ENCODE results near the gene PCSK7. TPM values are rescaled to one million over a fixed set of nuclear protein-coding genes. Genes with fewer than 3 reads are reported as not detected.
A peak's percentile ranks its signal among the peaks of the same experiment; 100 is the strongest.

The PCSK7 gene
- total RNA-seq, 1 experiment from 2014 or later: 132 TPM

GRCh38 chr11:117223741-117224689 lies 7.9 kb downstream of the PCSK7 start:
- TF ChIP-seq, protein P1, sequence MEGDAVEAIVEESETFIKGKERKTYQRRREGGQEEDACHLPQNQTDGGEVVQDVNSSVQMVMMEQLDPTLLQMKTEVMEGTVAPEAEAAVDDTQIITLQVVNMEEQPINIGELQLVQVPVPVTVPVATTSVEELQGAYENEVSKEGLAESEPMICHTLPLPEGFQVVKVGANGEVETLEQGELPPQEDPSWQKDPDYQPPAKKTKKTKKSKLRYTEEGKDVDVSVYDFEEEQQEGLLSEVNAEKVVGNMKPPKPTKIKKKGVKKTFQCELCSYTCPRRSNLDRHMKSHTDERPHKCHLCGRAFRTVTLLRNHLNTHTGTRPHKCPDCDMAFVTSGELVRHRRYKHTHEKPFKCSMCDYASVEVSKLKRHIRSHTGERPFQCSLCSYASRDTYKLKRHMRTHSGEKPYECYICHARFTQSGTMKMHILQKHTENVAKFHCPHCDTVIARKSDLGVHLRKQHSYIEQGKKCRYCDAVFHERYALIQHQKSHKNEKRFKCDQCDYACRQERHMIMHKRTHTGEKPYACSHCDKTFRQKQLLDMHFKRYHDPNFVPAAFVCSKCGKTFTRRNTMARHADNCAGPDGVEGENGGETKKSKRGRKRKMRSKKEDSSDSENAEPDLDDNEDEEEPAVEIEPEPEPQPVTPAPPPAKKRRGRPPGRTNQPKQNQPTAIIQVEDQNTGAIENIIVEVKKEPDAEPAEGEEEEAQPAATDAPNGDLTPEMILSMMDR (IDR thresholded peaks at IDR 0.05; ENCODE audit: insufficient read depth in 1 of 2, low read depth in 1 of 2, low read length in 1 of 2, severe bottlenecking in 1 of 2, unreplicated experiment in 1 of 2): no peak
- Mint-ChIP-seq H3K4me3 (ENCODE audit: unreplicated experiment) (peak overlapping the region; percentile 34), H3K4me1 (ENCODE audit: low read depth, unreplicated experiment) (peaks cover 43% of the 10 kb centered on the region), H3K27ac (ENCODE audit: unreplicated experiment) (peak overlapping the region; percentile 79), H3K36me3 (ENCODE audit: insufficient read depth, unreplicated experiment) (peaks cover 75% of the 10 kb centered on the region), H3K27me3 (ENCODE audit: insufficient read depth, unreplicated experiment) (no peaks in the 10 kb centered on the region), H3K9me3 (ENCODE audit: unreplicated experiment) (no peaks in the 10 kb centered on the region)
- Histone ChIP-seq H3K9me3 (no peaks in the 10 kb centered on the region), H3K27me3 (replicated peaks; ENCODE audit: control insufficient read depth, insufficient read depth, low read length) (no peaks in the 10 kb centered on the region), H3K4me3 (ENCODE audit: low read depth, low read length) (no peak overlapping the region), H3K36me3 (ENCODE audit: control insufficient read depth, insufficient read depth, low read length) (peaks cover 2% of the 10 kb centered on the region; the same call in 1 of the 2 replicates), H3K4me1 (peaks cover 47% of the 10 kb centered on the region)
- no peak for DNase-seq
- CTCF ChIA-PET: interaction anchor here (0.6 to 5.1 kb wide), 6 partner anchors 11 to 491 kb away, joined by 3 to 38 read pairs (median 4); partner anchors contain the start of gene SIDT2
- POLR2A ChIA-PET: interaction anchor here (0.6 to 1.0 kb wide), 3 partner anchors 13 to 104 kb away, joined by 3 to 5 read pairs (median 4); partner anchors contain the start of genes CEP164 and SIDT2
- intact Hi-C loops (cut with micrococcal nuclease; ENCODE audit: unreplicated experiment): no loop called here
- BruUV-seq (replicated peaks): no TSS peak

DNA sequence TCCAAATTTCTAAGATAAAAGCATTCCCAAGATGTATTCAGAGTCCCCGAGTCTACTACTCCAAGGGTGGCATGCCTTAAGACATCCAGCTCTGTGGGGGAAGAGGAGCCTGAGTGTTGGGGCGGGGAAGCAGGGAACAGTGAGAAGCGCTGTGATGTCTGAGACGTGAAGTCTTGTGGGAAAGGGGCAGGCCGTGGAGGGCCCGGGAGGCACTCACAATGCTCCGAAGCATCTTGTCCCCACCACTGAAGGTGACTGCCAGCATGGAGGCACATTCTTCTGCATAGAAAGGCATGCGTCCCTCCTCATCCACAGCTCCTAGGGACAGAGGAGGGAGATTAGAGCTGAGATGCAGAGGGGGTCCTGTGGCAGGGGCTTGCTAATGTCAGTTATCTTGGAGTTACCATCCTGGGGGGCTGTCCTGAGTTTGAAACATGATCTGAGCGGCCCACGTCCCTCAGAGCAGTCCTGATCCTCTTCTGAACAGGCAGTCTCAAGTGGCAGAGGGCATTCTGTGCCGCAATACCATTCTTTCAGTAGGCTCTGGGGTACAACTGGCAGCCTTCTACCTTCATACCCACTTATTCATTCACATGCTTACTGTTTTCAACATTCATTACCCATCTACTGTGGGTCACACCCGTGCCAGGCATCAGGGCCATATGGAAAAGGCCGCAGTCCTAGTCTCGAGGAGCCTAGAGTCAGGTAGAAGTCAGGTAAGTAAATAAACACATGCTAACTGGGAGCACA lies 8.7 kb downstream of the PCSK7 start:
- Mint-ChIP-seq H3K4me3 (ENCODE audit: unreplicated experiment) (no peak overlapping the region), H3K9me3 (ENCODE audit: unreplicated experiment) (no peaks in the 10 kb centered on the region), H3K4me1 (ENCODE audit: low read depth, unreplicated experiment) (peaks cover 43% of the 10 kb centered on the region), H3K36me3 (ENCODE audit: insufficient read depth, unreplicated experiment) (peaks cover 75% of the 10 kb centered on the region), H3K27me3 (ENCODE audit: insufficient read depth, unreplicated experiment) (no peaks in the 10 kb centered on the region), H3K27ac (ENCODE audit: unreplicated experiment) (no peak overlapping the region)
- POLR2A ChIA-PET: no interaction called here
- TF ChIP-seq, protein P1 (IDR thresholded peaks at IDR 0.05; ENCODE audit: insufficient read depth in 1 of 2, low read depth in 1 of 2, low read length in 1 of 2, severe bottlenecking in 1 of 2, unreplicated experiment in 1 of 2): no peak
- H3K9me3 ChIP-seq: no peaks in the 10 kb centered on the region
- peaks cover 50% of the 10 kb centered on the region for H3K4me1 ChIP-seq
- peaks cover 6% of the 10 kb centered on the region for H3K36me3 ChIP-seq (ENCODE audit: control insufficient read depth, insufficient read depth, low read length)
- DNase-seq: peak in 1 of 2 experiments; percentile 25
- H3K27me3 ChIP-seq (replicated peaks; ENCODE audit: control insufficient read depth, insufficient read depth, low read length): no peaks in the 10 kb centered on the region
- no TSS peak for BruUV-seq (replicated peaks)
- no peak overlapping the region for H3K4me3 ChIP-seq (ENCODE audit: low read depth, low read length)
- CTCF ChIA-PET: no interaction called here
- intact Hi-C loops (cut with micrococcal nuclease; ENCODE audit: unreplicated experiment): no loop called here

Data from Caco-2 (cell line).